K562 (cell line): ENCODE results near the gene PDCD1. TPM values are rescaled to one million over a fixed set of nuclear protein-coding genes. Genes with fewer than 3 reads are reported as not detected.

Source experiments
- CBX1 ChIP-seq: sonication (generic); IDR thresholded peaks from 2 replicates; pipeline ENCODE4 v1.6.1; 2016; ENCODE audit warnings: antibody characterized with exemption, low read depth, mild to moderate bottlenecking
- CHD4 ChIP-seq: fragments of 200-600 bp; sonication (generic); IDR thresholded peaks from 3 replicates; pipeline ENCODE4 v1.6.1; 2012; ENCODE audit warnings: low read depth, mild to moderate bottlenecking, mixed read lengths, low read length, inconsistent platforms; ENCODE audit not compliant: insufficient read depth, insufficient replicate concordance, poor library complexity, severe bottlenecking
- CXXC5 ChIP-seq: fragments of 250-450 bp; sonication (Bioruptor Pico); IDR thresholded peaks from 2 replicates; pipeline ENCODE4 v1.8.0; 2022; ENCODE audit warnings: inconsistent platforms, mild to moderate bottlenecking, moderate library complexity
- FOS ChIP-seq: IDR thresholded peaks from 3 replicates; pipeline ENCODE4 v1.6.1; 2011; ENCODE audit not compliant: insufficient read length; ENCODE audit errors: extremely low read depth
- HNRNPH1 ChIP-seq: fragments of 200-400 bp; formaldehyde crosslinking; optimal IDR thresholded peaks from 2 replicates; pipeline ENCODE3; 2017; ENCODE audit warnings: low read depth, mild to moderate bottlenecking, low read length, moderate library complexity
- MTA3 ChIP-seq: fragments of 450-650 bp; formaldehyde crosslinking; IDR thresholded peaks from 2 replicates; pipeline ENCODE4 v1.6.1; 2017; ENCODE audit warnings: mild to moderate bottlenecking, borderline replicate concordance
- NFATC3 ChIP-seq: fragments of 450-650 bp; IDR thresholded peaks from 2 replicates; pipeline ENCODE4 v1.6.1; 2017; ENCODE audit warnings: mild to moderate bottlenecking
- NFE2L1 ChIP-seq: fragments of 450-650 bp; IDR thresholded peaks from 2 replicates; pipeline ENCODE4 v1.6.1; 2016; ENCODE audit warnings: missing genetic modification characterization, low read depth, mild to moderate bottlenecking, missing compliant biosample characterization, moderate library complexity, borderline replicate concordance
- NFYB ChIP-seq: IDR thresholded peaks from 2 replicates; pipeline ENCODE4 v1.6.1; 2011; ENCODE audit warnings: mild to moderate bottlenecking, moderate library complexity; ENCODE audit not compliant: insufficient read length; ENCODE audit errors: extremely low read depth
- PHF20 ChIP-seq: fragments of 450-650 bp; IDR thresholded peaks from 2 replicates; pipeline ENCODE4 v1.6.1; 2018; ENCODE audit not compliant: partially characterized antibody
- PHF21A ChIP-seq: fragments of 450-650 bp; IDR thresholded peaks from 2 replicates; pipeline ENCODE4 v1.6.1; 2017; ENCODE audit warnings: low read depth, borderline replicate concordance
- POLR2H ChIP-seq: IDR thresholded peaks from 2 replicates; pipeline ENCODE4 v1.6.1; 2016; ENCODE audit warnings: missing genetic modification characterization, low read depth, mild to moderate bottlenecking, control low read depth, missing compliant biosample characterization, moderate library complexity
- RAD51 ChIP-seq: fragments of 450-650 bp; IDR thresholded peaks from 2 replicates; pipeline ENCODE4 v1.7.1; 2016; ENCODE audit warnings: low read depth, mild to moderate bottlenecking, borderline replicate concordance
- SMARCA5 ChIP-seq: fragments of 450-650 bp; IDR thresholded peaks from 2 replicates; pipeline ENCODE4 v1.6.1; 2016
- SNAPC5 ChIP-seq: fragments of 250-450 bp; sonication (Bioruptor Pico); IDR thresholded peaks from 2 replicates; pipeline ENCODE4 v1.8.0; 2021; ENCODE audit warnings: moderate library complexity, mild to moderate bottlenecking, inconsistent platforms
- SUPT5H ChIP-seq: fragments of 450-650 bp; IDR thresholded peaks from 2 replicates; pipeline ENCODE4 v1.6.1; 2016
- TEAD1 ChIP-seq, 2 experiments: fragments of 450-650 bp in 1 of 2; sonication (generic) in 1 of 2; formaldehyde crosslinking; IDR thresholded peaks; 2 replicates each; pipeline versions ENCODE4 v1.4.0 to v1.8.0; 2020 to 2022; ENCODE audit warnings: mild to moderate bottlenecking in 2 of 2, missing genetic modification reagents in 1 of 2
- U2AF2 ChIP-seq: fragments of 200-400 bp; formaldehyde crosslinking; optimal IDR thresholded peaks from 2 replicates; pipeline ENCODE3; 2017; ENCODE audit warnings: low read depth, mild to moderate bottlenecking, low read length
- YY1 ChIP-seq, 3 experiments: IDR thresholded peaks; 2 replicates each; pipeline ENCODE4 v1.6.1; 2011; ENCODE audit warnings: low read length in 2 of 3, mild to moderate bottlenecking in 2 of 3, moderate library complexity in 2 of 3, borderline replicate concordance in 1 of 3, control low read depth in 1 of 3, low read depth in 1 of 3; ENCODE audit not compliant: insufficient read depth in 3 of 3, insufficient replicate concordance in 2 of 3, control insufficient read depth in 1 of 3, insufficient read length in 1 of 3; ENCODE audit errors: extremely low read depth in 1 of 3
- ZNF395 ChIP-seq: fragments of 200-800 bp; sonication (Bioruptor generic); IDR thresholded peaks from 2 replicates; pipeline ENCODE4 v1.6.1; 2017; ENCODE audit warnings: missing genetic modification characterization, missing compliant biosample characterization
- ZNF444 ChIP-seq: fragments of 250-450 bp; sonication (Bioruptor Pico); IDR thresholded peaks from 2 replicates; pipeline ENCODE4 v1.4.0; 2020; ENCODE audit warnings: mild to moderate bottlenecking, moderate library complexity
- ZNF584 ChIP-seq: fragments of 200-800 bp; sonication (Bioruptor generic); IDR thresholded peaks from 2 replicates; pipeline ENCODE4 v1.6.1; 2016; ENCODE audit warnings: low read depth, mild to moderate bottlenecking, missing genetic modification characterization, missing compliant biosample characterization
- ZNF695 ChIP-seq: fragments of 450-650 bp; formaldehyde crosslinking; IDR thresholded peaks from 2 replicates; pipeline ENCODE4 v1.4.0; 2020; ENCODE audit warnings: mild to moderate bottlenecking, moderate library complexity
- ZNF77 ChIP-seq: fragments of 250-450 bp; sonication (Bioruptor Pico); IDR thresholded peaks from 2 replicates; pipeline ENCODE4 v1.5.0; 2020
- polyA plus RNA-seq, 8 experiments: library from polyadenylated mRNA; depleted of rRNA in 4 of 8; stranded (reverse) in 5 of 8; unstranded in 3 of 8; fragments of >200 nt; fragmentation: Nextera tagmentation in 2 of 8; fragmentation: Illumina TruSeq in 1 of 8; extraction: Ambion mirVana in 2 of 8; extraction: Trizol in 1 of 8; gene quantifications; 2 replicates each; pipeline versions ENCODE4 v1.2.1 to v1.2.3, GENCODE V29; 2011 to 2014; ENCODE audit warnings: inconsistent platforms in 1 of 8, missing spikeins in 1 of 8
- total RNA-seq, 7 experiments: library from RNA; depleted of rRNA in 6 of 7; stranded (reverse); fragments of >200 nt in 6 of 7; fragmentation: Illumina TruSeq in 2 of 7; extraction: Trizol in 2 of 7; gene quantifications; 2 replicates each; pipeline versions ENCODE4 v1.2.1 to v1.2.3, GENCODE V29; 2011 to 2021; ENCODE audit warnings: low replicate concordance in 1 of 7
- TF ChIP-seq, protein P1 (sequence below): fragments of 200-400 bp; formaldehyde crosslinking; IDR thresholded peaks from 2 replicates; pipeline ENCODE4 v1.6.1; 2017; ENCODE audit warnings: mild to moderate bottlenecking, low read depth, low read length, moderate library complexity
- TF ChIP-seq, protein P2 (sequence below): sonication (generic); formaldehyde crosslinking; IDR thresholded peaks from 2 replicates; pipeline ENCODE4 v1.9.0; 2022; ENCODE audit warnings: mild to moderate bottlenecking, missing genetic modification reagents

PDCD1 gene
- total and polyA plus RNA-seq, 9 of the 15 experiments (the other 6 are each of a cell fraction or from before 2014, with no cell fraction given) = 0.15 to 2.5 (median 1.0) TPM; not detected in 2

- TF ChIP-seq, protein P1, sequence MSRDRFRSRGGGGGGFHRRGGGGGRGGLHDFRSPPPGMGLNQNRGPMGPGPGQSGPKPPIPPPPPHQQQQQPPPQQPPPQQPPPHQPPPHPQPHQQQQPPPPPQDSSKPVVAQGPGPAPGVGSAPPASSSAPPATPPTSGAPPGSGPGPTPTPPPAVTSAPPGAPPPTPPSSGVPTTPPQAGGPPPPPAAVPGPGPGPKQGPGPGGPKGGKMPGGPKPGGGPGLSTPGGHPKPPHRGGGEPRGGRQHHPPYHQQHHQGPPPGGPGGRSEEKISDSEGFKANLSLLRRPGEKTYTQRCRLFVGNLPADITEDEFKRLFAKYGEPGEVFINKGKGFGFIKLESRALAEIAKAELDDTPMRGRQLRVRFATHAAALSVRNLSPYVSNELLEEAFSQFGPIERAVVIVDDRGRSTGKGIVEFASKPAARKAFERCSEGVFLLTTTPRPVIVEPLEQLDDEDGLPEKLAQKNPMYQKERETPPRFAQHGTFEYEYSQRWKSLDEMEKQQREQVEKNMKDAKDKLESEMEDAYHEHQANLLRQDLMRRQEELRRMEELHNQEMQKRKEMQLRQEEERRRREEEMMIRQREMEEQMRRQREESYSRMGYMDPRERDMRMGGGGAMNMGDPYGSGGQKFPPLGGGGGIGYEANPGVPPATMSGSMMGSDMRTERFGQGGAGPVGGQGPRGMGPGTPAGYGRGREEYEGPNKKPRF = no peak
- TF ChIP-seq RAD51 (no peak), ZNF395 (no peak), FOS (no peak), HNRNPH1 (no peak), SMARCA5 (0 out of 2 replicates have a peak, but pooled peaks have one; percentile 2), NFATC3 (no peak), ZNF77 (no peak), U2AF2 (no peak), SUPT5H (no peak), POLR2H (no peak), TEAD1 (CRISPR knock-in tag; IDR thresholded peaks at IDR 0.05) (no peak; a peak in 1 of 4 replicates), PHF21A (no peak), MTA3 (no peak), SNAPC5 (no peak), CHD4 (peak; percentile 56), NFYB (no peak), YY1 (IDR thresholded peaks at IDR 0.05; ENCODE audit: borderline replicate concordance in 1 of 3, control insufficient read depth in 1 of 3, extremely low read depth in 1 of 3, insufficient read depth in 3 of 3, insufficient read length in 1 of 3, insufficient replicate concordance in 2 of 3, low read depth in 1 of 3, low read length in 2 of 3) (no peak), ZNF444 (no peak), CXXC5 (CRISPR knock-in tag) (no peak), CBX1 (0 out of 2 replicates have a peak, but pooled peaks have one; percentile 14), ZNF695 (no peak), NFE2L1 (tag) (no peak), ZNF584 (CRISPR knock-in tag) (no peak), PHF20 (peak; percentile 39)
- TF ChIP-seq, protein P2, sequence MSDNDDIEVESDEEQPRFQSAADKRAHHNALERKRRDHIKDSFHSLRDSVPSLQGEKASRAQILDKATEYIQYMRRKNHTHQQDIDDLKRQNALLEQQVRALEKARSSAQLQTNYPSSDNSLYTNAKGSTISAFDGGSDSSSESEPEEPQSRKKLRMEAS (CRISPR knock-in tag) = no peak
Measured at GRCh38 chr2:241865416-241865956, 6.8 kb upstream of the PDCD1 start (continued).
